Embryonic facial prominence (tissue), 1 donor: ENCODE results near the gene MYOM1.
A peak's percentile ranks its signal among the peaks of the same experiment; 100 is the strongest.

Experiments
- DNase-seq: peaks from one replicate; pipeline ENCODE4 v3.0.0-alpha.2; 2016; ENCODE audit errors: extremely low spot score

Gene MYOM1

GRCh38 chr18:3219631-3220335 lies at the start of gene MYOM1:
Gene MYOM1 (minus strand): TSS chr18:3219968. CDS start chr18:3215223, 4,745 bp downstream.
- no peak for DNase-seq

- DNase-seq = no peak
Measured at GRCh38 chr18:3269241-3269913, 49.6 kb upstream of the MYOM1 start.

GRCh38 chr18:3268306-3268705 lies 48.5 kb upstream of the MYOM1 start:
- no peak for DNase-seq

GRCh38 chr18:3266062-3266608 lies 46.4 kb upstream of the MYOM1 start:
- DNase-seq = no peak

- no peak for DNase-seq
Measured at GRCh38 chr18:3265564-3266033, 45.8 kb upstream of the MYOM1 start.

GRCh38 chr18:3264362-3264761 lies 44.6 kb upstream of the MYOM1 start:
- DNase-seq = no peak

GRCh38 chr18:3263132-3263700 lies 43.4 kb upstream of the MYOM1 start:
- no peak for DNase-seq

- no peak for DNase-seq
Measured at GRCh38 chr18:3262234-3263131, 42.7 kb upstream of the MYOM1 start.

GRCh38 chr18:3261373-3262233 lies 41.8 kb upstream of the MYOM1 start, which contains the start of gene MYL12B:
Gene MYL12B (plus strand): TSS chr18:3262133. CDS start chr18:3272899, 10,766 bp downstream.
- peak; percentile 57 for DNase-seq

- DNase-seq = no peak
Measured at GRCh38 chr18:3260995-3261372, 41.2 kb upstream of the MYOM1 start.

- no peak for DNase-seq
Measured at GRCh38 chr18:3257627-3258120, 37.9 kb upstream of the MYOM1 start.

GRCh38 chr18:3256693-3257626 lies 37.2 kb upstream of the MYOM1 start:
- DNase-seq = no peak

- DNase-seq = no peak
Measured at GRCh38 chr18:3255611-3256165, 35.9 kb upstream of the MYOM1 start.

- DNase-seq = no peak
Measured at GRCh38 chr18:3254725-3255124, 35.0 kb upstream of the MYOM1 start.

- no peak for DNase-seq
Measured at GRCh38 chr18:3252843-3253242, 33.1 kb upstream of the MYOM1 start.

- DNase-seq = no peak
Measured at GRCh38 chr18:3251963-3252277, 32.2 kb upstream of the MYOM1 start.

- no peak for DNase-seq
Measured at GRCh38 chr18:3251249-3251962, 31.6 kb upstream of the MYOM1 start.
